HepG2 (cell line): ENCODE data around the gene SUMO1. TPM values are rescaled to one million over a fixed set of nuclear protein-coding genes. Genes with fewer than 3 reads are reported as not detected.
A peak's percentile ranks its signal among the peaks of the same experiment; 100 is the strongest.
"Not testable (repeated sequence)": the region's sequence is repeated elsewhere in the genome, so short reads cannot be mapped to it uniquely, and the experiment has no call there.

Experiments
- ATAC-seq: fragments of 200-7000 bp; cut with Tn5 transposase; 3 replicates; pipeline ENCODE4 v1.9.1; 2020; ENCODE audit warnings: mild to moderate bottlenecking, moderate library complexity
- BruUV-seq: library from RNA; stranded (reverse); fragments of 400-500 nt; replicated peaks from 2 replicates; lab custom pipeline; 2021; lab: Mats Ljungman, UMichigan
- CTCF ChIA-PET: fragments of 300-600 bp; formaldehyde crosslinking; extraction: SDS; loops from one replicate; lab custom pipeline; 2021; ENCODE audit warnings: low total read pairs, inconsistent platforms, low intra/inter-chr PET ratio; lab: Yijun Ruan, JAX
- POLR2A ChIA-PET: fragments of 350-600 bp; sonication (Branson Sonifier 250); formaldehyde crosslinking; loops from one replicate; lab custom pipeline; 2020; ENCODE audit warnings: antibody characterized with exemption, inconsistent platforms; lab: Yijun Ruan, JAX
- DNase-seq: peaks from one replicate; pipeline ENCODE4 v3.0.0-alpha.2; 2015; ENCODE audit warnings: low spot score
- FAIRE-seq: peaks from 3 replicates; lab custom pipeline; 2011; peaks lifted over from hg19 to GRCh38; lab: Jason Lieb, UNC
- H2AFZ ChIP-seq: one replicate; pipeline ENCODE4 v1.6.1; 2011; ENCODE audit warnings: low read length, inconsistent platforms
- H3K27ac ChIP-seq: fragments of 300-600 bp; 3 replicates; pipeline ENCODE4 v1.8.0; 2011; ENCODE audit warnings: mixed run types, mild to moderate bottlenecking, mixed read lengths, low read length, inconsistent platforms; ENCODE audit not compliant: insufficient read depth; ENCODE audit errors: extremely low read length
- H3K27me3 ChIP-seq, 2 experiments: fragments of 200-600 bp in 1 of 2; 2 replicates in 1 of 2; 3 replicates in 1 of 2; pipeline versions ENCODE4 v1.6.0 to v1.8.0; 2011; ENCODE audit warnings: low read length in 2 of 2, mild to moderate bottlenecking in 2 of 2, moderate library complexity in 2 of 2, inconsistent platforms in 1 of 2; ENCODE audit not compliant: insufficient read depth in 2 of 2, control insufficient read depth in 1 of 2
- H3K36me3 ChIP-seq, 2 experiments: fragments of 200-600 bp in 1 of 2; replicated peaks in 1 of 2; 2 replicates in 1 of 2; 3 replicates in 1 of 2; pipeline versions ENCODE4 v1.5.1 to v1.8.0; 2011; ENCODE audit warnings: low read length in 2 of 2, inconsistent platforms in 1 of 2; ENCODE audit not compliant: insufficient read depth in 2 of 2, control insufficient read depth in 1 of 2
- H3K4me1 ChIP-seq: 2 replicates; pipeline ENCODE4 v1.5.1; 2012; ENCODE audit warnings: low read length, inconsistent platforms; ENCODE audit not compliant: insufficient read depth
- H3K4me2 ChIP-seq: 2 replicates; pipeline ENCODE4 v1.6.0; 2011; ENCODE audit warnings: low read depth, low read length, inconsistent platforms
- H3K4me3 ChIP-seq, 3 experiments: fragments of 200-600 bp in 1 of 3; sonication (generic), shearing (Covaris generic) in 1 of 3; replicated peaks in 1 of 3; 2 replicates each; pipeline ENCODE4 v1.5.1; 2011 to 2016; ENCODE audit warnings: low read length in 3 of 3, inconsistent platforms in 2 of 3, low read depth in 2 of 3, mild to moderate bottlenecking in 2 of 3, control low read depth in 1 of 3, mixed read lengths in 1 of 3; ENCODE audit not compliant: insufficient read depth in 1 of 3
- H3K79me2 ChIP-seq: one replicate; pipeline ENCODE4 v1.6.1; 2011; ENCODE audit warnings: low read length, inconsistent platforms; ENCODE audit not compliant: insufficient read depth
- H3K9ac ChIP-seq: 2 replicates; pipeline ENCODE4 v1.6.0; 2011; ENCODE audit warnings: mild to moderate bottlenecking, low read depth, low read length, inconsistent platforms; ENCODE audit not compliant: insufficient read depth
- H3K9me3 ChIP-seq: 2 replicates; pipeline ENCODE4 v1.5.1; 2012; ENCODE audit warnings: mild to moderate bottlenecking, low read length
- H4K20me1 ChIP-seq: 2 replicates; pipeline ENCODE4 v1.6.0; 2011; ENCODE audit warnings: inconsistent platforms, mild to moderate bottlenecking, low read length, moderate library complexity; ENCODE audit not compliant: insufficient read depth
- WGBS: methylation state at CpG from one replicate; pipeline ENCODE4 v1.1.6; 2017; ENCODE audit warnings: low lambda C conversion rate; 5-methylcytosine and 5-hydroxymethylcytosine counted together
- in situ Hi-C: cut with HindIII; loops from 2 replicates; pipeline ENCODE4 v1.10.0; 2017; ENCODE audit warnings: low pct_unique_long_range_greater_than_20kb; ENCODE audit not compliant: extremely low pct_ligation_motif_present
- intact Hi-C: fragments of 100-400 bp; cut with micrococcal nuclease; formaldehyde crosslinking; loops from one replicate; pipeline ENCODE4 v1.10.0; 2022; ENCODE audit not compliant: unreplicated experiment
- polyA plus RNA-seq, 8 experiments: library from polyadenylated mRNA; depleted of rRNA in 3 of 8; stranded (reverse) in 7 of 8; unstranded in 1 of 8; fragments of >200 nt; fragmentation: Illumina TruSeq in 4 of 8; extraction: Trizol in 4 of 8; gene quantifications; 2 replicates each; pipeline versions ENCODE4 v1.2.1 to v1.2.3, GENCODE V29; 2011 to 2016; ENCODE audit warnings: low read depth in 4 of 8, missing spikeins in 1 of 8, mixed read lengths in 1 of 8; ENCODE audit not compliant: insufficient read depth in 1 of 8
- total RNA-seq, 5 experiments: library from RNA; depleted of rRNA; stranded (reverse); fragments of >200 nt; fragmentation: Illumina TruSeq; extraction: Trizol; gene quantifications; 2 replicates each; pipeline ENCODE4 v1.2.3, GENCODE V29; 2016; ENCODE audit warnings: low read depth in 1 of 5
- TF ChIP-seq, protein P1 (sequence below), 2 experiments: fragments of 450-650 bp in 1 of 2; sonication (generic) in 1 of 2; formaldehyde crosslinking in 1 of 2; IDR thresholded peaks; 2 replicates each; pipeline versions ENCODE4 v1.6.1 to v1.8.0; 2016 to 2022; ENCODE audit warnings: antibody characterized with exemption in 1 of 2, mild to moderate bottlenecking in 1 of 2, missing genetic modification reagents in 1 of 2

The SUMO1 gene
- total and polyA plus RNA-seq, 2 of the 13 experiments (the other 11 are each of a cell fraction or from before 2014, with no cell fraction given) = 101 to 173 TPM

DNA sequence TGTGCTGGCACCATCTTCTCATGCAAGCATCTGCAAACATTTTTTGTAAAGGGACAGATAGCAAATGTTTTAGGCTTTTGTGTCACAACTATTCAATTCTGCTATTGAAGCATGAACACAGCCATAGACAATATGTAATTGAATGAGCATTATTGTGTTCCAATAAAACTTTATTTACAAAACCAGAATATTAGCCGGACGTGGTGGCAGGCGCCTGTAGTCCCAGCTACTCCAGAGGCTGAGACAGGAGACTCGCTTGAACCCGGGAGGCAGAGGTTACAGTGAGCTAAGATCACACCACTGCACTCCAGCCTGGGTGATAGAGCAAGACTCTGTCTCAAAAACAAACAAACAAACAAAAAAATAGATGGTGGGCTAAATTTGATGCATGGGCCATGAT lies 9.3 kb upstream of the SUMO1 start:
- H3K9me3 ChIP-seq, H3K4me2 ChIP-seq, H3K9ac ChIP-seq, BruUV-seq, in situ Hi-C loops, CTCF ChIA-PET, ATAC-seq, intact Hi-C loops, FAIRE-seq, H2AFZ ChIP-seq, DNase-seq, H3K4me3 ChIP-seq, H3K4me1 ChIP-seq, H3K27ac ChIP-seq, H3K36me3 ChIP-seq, POLR2A ChIA-PET, H3K79me2 ChIP-seq, H4K20me1 ChIP-seq: not testable (repeated sequence)
- WGBS = 79% methylated on average over 5 of the region's 5 CpGs
- TF ChIP-seq, protein P1, sequence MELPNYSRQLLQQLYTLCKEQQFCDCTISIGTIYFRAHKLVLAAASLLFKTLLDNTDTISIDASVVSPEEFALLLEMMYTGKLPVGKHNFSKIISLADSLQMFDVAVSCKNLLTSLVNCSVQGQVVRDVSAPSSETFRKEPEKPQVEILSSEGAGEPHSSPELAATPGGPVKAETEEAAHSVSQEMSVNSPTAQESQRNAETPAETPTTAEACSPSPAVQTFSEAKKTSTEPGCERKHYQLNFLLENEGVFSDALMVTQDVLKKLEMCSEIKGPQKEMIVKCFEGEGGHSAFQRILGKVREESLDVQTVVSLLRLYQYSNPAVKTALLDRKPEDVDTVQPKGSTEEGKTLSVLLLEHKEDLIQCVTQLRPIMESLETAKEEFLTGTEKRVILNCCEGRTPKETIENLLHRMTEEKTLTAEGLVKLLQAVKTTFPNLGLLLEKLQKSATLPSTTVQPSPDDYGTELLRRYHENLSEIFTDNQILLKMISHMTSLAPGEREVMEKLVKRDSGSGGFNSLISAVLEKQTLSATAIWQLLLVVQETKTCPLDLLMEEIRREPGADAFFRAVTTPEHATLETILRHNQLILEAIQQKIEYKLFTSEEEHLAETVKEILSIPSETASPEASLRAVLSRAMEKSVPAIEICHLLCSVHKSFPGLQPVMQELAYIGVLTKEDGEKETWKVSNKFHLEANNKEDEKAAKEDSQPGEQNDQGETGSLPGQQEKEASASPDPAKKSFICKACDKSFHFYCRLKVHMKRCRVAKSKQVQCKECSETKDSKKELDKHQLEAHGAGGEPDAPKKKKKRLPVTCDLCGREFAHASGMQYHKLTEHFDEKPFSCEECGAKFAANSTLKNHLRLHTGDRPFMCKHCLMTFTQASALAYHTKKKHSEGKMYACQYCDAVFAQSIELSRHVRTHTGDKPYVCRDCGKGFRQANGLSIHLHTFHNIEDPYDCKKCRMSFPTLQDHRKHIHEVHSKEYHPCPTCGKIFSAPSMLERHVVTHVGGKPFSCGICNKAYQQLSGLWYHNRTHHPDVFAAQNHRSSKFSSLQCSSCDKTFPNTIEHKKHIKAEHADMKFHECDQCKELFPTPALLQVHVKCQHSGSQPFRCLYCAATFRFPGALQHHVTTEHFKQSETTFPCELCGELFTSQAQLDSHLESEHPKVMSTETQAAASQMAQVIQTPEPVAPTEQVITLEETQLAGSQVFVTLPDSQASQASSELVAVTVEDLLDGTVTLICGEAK (IDR thresholded peaks at IDR 0.05) = peak; percentile 51
- TF ChIP-seq, protein P1 (CRISPR knock-in tag; IDR thresholded peaks at IDR 0.05) = peak; percentile 94; the same call in 1 of the 2 replicates
- TF ChIP-seq, all 625 proteins: peak for 1; not testable (repeated sequence) for 624
- not testable (repeated sequence) for H3K27me3 ChIP-seq
